SU-DHL-6 (cell line): ENCODE results near the gene AK1.

Source experiments
- H2AFZ ChIP-seq: fragments of 200-600 bp; sonication (generic); 2 replicates; pipeline ENCODE4 v1.6.1; 2014; ENCODE audit warnings: low read depth, mild to moderate bottlenecking, moderate library complexity, mixed read lengths, antibody characterized with exemption, low read length; ENCODE audit not compliant: severe bottlenecking
- H3F3A ChIP-seq: fragments of 200-600 bp; shearing (Covaris generic); 2 replicates; pipeline ENCODE4 v1.6.0; 2016; ENCODE audit warnings: antibody characterized with exemption, mild to moderate bottlenecking; ENCODE audit not compliant: insufficient read depth
- H3K27ac ChIP-seq: fragments of 200-600 bp; sonication (generic); 2 replicates; pipeline ENCODE4 v1.5.1; 2016; ENCODE audit warnings: low read depth, mild to moderate bottlenecking, low read length, moderate library complexity, mixed read lengths
- H3K27me3 ChIP-seq: fragments of 200-600 bp; sonication (generic), shearing (Covaris generic); 2 replicates; pipeline ENCODE4 v1.6.0; 2014; ENCODE audit warnings: mild to moderate bottlenecking, low read length
- H3K36me3 ChIP-seq: fragments of 200-600 bp; sonication (generic); 2 replicates; pipeline ENCODE4 v1.6.1; 2014; ENCODE audit warnings: mild to moderate bottlenecking, low read length, mixed read lengths
- H3K4me2 ChIP-seq: fragments of 300-600, 200-600 bp; shearing (Covaris generic), sonication (generic); 2 replicates; pipeline ENCODE4 v1.6.0; 2014; ENCODE audit warnings: low read length, low read depth, mild to moderate bottlenecking; ENCODE audit not compliant: poor library complexity, severe bottlenecking
- H3K4me3 ChIP-seq: fragments of 200-600 bp; sonication (generic); 2 replicates; pipeline ENCODE4 v1.5.1; 2014; ENCODE audit warnings: antibody characterized with exemption, low read length, mild to moderate bottlenecking, mixed read lengths; ENCODE audit not compliant: insufficient read depth, poor library complexity, severe bottlenecking
- H3K79me2 ChIP-seq: fragments of 200-600 bp; sonication (generic); 2 replicates; pipeline ENCODE4 v1.6.1; 2014; ENCODE audit warnings: mild to moderate bottlenecking, low read length, moderate library complexity; ENCODE audit not compliant: insufficient read depth
- H3K9ac ChIP-seq: fragments of 200-600 bp; sonication (generic); 2 replicates; pipeline ENCODE4 v1.7.0; 2014; ENCODE audit warnings: mild to moderate bottlenecking, low read length
- H3K9me2 ChIP-seq: fragments of 200-600 bp; sonication (generic); replicated peaks from 2 replicates; pipeline ENCODE4 v1.6.1; 2014; ENCODE audit warnings: low read length; ENCODE audit not compliant: insufficient read depth
- H3K9me3 ChIP-seq: fragments of 200-600 bp; sonication (generic); 2 replicates; pipeline ENCODE4 v1.6.1; 2014; ENCODE audit warnings: low read length, mixed read lengths; ENCODE audit not compliant: insufficient read depth
- H4K20me1 ChIP-seq: fragments of 200-600 bp; sonication (generic); 2 replicates; pipeline ENCODE4 v1.6.1; 2014; ENCODE audit warnings: low read depth, mild to moderate bottlenecking, antibody characterized with exemption, low read length, moderate library complexity, mixed read lengths
- EZH2phosphoT487 ChIP-seq: fragments of 200-600 bp; sonication (generic), shearing (Covaris generic); conservative IDR thresholded peaks from 2 replicates; pipeline ENCODE4 v1.6.1; 2018; ENCODE audit warnings: mild to moderate bottlenecking, antibody characterized with exemption, low read length, moderate library complexity, mixed read lengths
- TF ChIP-seq, protein P1 (sequence below): fragments of 200-600 bp; sonication (generic); IDR thresholded peaks from one replicate; pipeline ENCODE4 v1.5.1; 2017; ENCODE audit warnings: antibody characterized with exemption, mild to moderate bottlenecking, low read length, moderate library complexity; ENCODE audit not compliant: insufficient read depth, poor library complexity, severe bottlenecking

Gene AK1

DNA sequence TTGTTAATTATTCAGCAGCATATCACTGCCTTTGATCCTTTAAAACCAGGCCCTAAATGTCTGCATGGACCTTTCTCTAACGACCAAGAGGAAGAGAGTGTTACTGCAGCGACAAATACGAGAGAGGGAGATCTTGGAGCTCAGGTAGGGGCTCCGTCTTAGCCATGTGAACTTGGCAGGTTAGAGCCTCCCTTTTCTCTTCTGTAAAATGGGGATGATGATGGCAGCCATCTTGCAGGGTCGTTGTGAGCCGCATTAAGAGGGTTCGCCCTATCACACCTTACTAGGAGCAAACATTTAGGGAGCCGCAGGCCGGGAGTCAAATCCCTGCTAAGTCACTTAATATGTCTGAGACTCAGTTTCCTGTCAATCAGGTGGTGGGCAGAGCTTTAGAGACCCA is 24.6 kb downstream of the AK1 start:
- no peak overlapping the region for H3K27ac ChIP-seq
- no peaks in the 10 kb centered on the region for H3K9me2 ChIP-seq
- H3K9me3 ChIP-seq: peaks cover 8% of the 10 kb centered on the region; the same call in 1 of the 2 replicates
- no peaks in the 10 kb centered on the region for H3K27me3 ChIP-seq
- H3F3A ChIP-seq: no peaks in the 10 kb centered on the region
- H3K79me2 ChIP-seq: no peaks in the 10 kb centered on the region
- no peak for TF ChIP-seq EZH2phosphoT487
- TF ChIP-seq, protein P1, sequence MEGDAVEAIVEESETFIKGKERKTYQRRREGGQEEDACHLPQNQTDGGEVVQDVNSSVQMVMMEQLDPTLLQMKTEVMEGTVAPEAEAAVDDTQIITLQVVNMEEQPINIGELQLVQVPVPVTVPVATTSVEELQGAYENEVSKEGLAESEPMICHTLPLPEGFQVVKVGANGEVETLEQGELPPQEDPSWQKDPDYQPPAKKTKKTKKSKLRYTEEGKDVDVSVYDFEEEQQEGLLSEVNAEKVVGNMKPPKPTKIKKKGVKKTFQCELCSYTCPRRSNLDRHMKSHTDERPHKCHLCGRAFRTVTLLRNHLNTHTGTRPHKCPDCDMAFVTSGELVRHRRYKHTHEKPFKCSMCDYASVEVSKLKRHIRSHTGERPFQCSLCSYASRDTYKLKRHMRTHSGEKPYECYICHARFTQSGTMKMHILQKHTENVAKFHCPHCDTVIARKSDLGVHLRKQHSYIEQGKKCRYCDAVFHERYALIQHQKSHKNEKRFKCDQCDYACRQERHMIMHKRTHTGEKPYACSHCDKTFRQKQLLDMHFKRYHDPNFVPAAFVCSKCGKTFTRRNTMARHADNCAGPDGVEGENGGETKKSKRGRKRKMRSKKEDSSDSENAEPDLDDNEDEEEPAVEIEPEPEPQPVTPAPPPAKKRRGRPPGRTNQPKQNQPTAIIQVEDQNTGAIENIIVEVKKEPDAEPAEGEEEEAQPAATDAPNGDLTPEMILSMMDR: no peak
- no peaks in the 10 kb centered on the region for H4K20me1 ChIP-seq
- no peaks in the 10 kb centered on the region for H3K36me3 ChIP-seq
- no peak overlapping the region for H2AFZ ChIP-seq
- no peak overlapping the region for H3K4me3 ChIP-seq
- no peak overlapping the region for H3K9ac ChIP-seq
- H3K4me2 ChIP-seq: no peak overlapping the region

DNA sequence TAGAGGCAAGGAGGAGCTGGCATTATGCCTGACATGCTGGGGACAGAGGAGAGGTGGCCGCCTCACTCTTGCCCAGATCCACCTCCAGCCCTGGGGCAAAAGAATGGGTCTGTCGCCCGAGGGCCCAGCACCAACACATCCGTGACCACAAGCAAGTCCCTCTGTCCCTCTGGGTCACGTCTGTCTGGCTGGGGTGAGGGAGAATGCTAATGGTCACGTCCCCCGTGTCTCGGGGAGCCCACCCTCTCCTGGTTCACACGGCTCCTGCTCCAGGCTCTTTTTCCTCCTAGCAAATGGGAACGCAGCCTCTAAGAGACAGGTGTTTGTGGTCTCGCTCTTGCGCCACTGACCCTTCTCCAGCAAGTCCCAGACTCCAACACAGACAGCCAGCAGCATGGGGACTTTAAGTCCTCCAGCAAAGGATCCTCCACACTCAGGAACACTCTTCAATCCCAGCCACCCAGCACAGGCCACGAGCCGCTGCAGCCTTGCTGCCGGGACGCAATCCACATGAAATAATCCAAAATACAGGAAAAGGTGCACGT is 27.1 kb downstream of the AK1 start:
- Histone ChIP-seq H2AFZ (no peak overlapping the region), H3F3A (no peaks in the 10 kb centered on the region), H3K9me3 (peaks cover 8% of the 10 kb centered on the region; the same call in 1 of the 2 replicates), H3K27ac (no peak overlapping the region), H3K9ac (no peak overlapping the region), H3K4me3 (no peak overlapping the region), H3K36me3 (no peaks in the 10 kb centered on the region), H3K27me3 (no peaks in the 10 kb centered on the region), H3K79me2 (no peaks in the 10 kb centered on the region), H3K9me2 (no peaks in the 10 kb centered on the region), H4K20me1 (no peaks in the 10 kb centered on the region), H3K4me2 (no peak overlapping the region)
- TF ChIP-seq, protein P1: no peak

DNA sequence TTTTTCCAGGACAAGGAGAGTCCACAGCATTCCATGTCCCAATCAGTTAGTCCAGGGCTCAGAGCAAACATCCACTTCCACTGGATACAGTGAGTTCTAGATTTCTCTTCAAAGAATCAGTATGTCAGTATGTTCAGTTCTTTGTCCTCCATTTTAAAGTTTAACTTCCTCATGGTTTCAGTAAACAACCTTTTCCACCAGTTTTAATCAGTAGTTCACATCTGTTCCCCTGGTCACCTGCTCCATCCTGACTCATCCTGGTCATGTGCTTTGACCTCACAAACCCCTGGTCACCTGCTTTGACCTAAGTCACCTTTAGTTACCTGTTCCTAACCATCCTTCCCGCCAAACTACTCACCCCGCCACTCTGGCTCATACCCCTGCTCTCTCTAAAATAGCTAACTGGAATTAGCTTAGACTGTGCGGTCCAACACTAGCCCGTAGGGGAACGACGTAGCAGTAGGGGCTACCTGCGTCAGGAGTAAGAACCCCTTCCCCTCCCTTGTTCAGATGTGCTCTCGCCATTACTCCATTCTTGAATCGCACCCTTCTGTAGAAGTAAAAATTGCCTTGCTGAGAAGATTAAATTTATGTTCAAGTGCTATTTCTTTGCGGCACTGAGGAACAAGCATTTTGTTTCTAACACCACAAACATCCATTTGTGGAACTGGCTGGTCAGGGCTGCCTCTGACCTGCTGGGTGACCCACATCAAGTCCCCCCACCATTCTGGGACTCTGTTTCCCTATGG is 28.5 kb downstream of the AK1 start:
- Histone ChIP-seq H3K79me2 (no peaks in the 10 kb centered on the region), H2AFZ (no peak overlapping the region)
- TF ChIP-seq EZH2phosphoT487: no peak
- TF ChIP-seq, protein P1: no peak

More for the DNA sequence above, 28.5 kb downstream of the AK1 start:
- H3K27me3 ChIP-seq: no peaks in the 10 kb centered on the region
- no peaks in the 10 kb centered on the region for H3K36me3 ChIP-seq
- no peaks in the 10 kb centered on the region for H3F3A ChIP-seq
- no peaks in the 10 kb centered on the region for H3K9me2 ChIP-seq
- no peaks in the 10 kb centered on the region for H4K20me1 ChIP-seq
- no peak overlapping the region for H3K4me2 ChIP-seq
- peaks cover 8% of the 10 kb centered on the region; the same call in 1 of the 2 replicates for H3K9me3 ChIP-seq
- H3K27ac ChIP-seq: no peak overlapping the region
- H3K4me3 ChIP-seq: no peak overlapping the region
- no peak overlapping the region for H3K9ac ChIP-seq
